Astrocyte (in vitro differentiated cells and primary cell): ENCODE measurements around the gene PRR12. TPM values are rescaled to one million over a fixed set of nuclear protein-coding genes. Genes with fewer than 3 reads are reported as not detected.
A peak's percentile ranks its signal among the peaks of the same experiment; 100 is the strongest.

Source experiments
- DNase-seq: peaks from one replicate; pipeline ENCODE4 v3.0.0-alpha.2; 2010; ENCODE audit warnings: low read depth
- FAIRE-seq: peaks from 2 replicates; lab custom pipeline; 2011; peaks lifted over from hg19 to GRCh38; lab: Jason Lieb, UNC
- H2AFZ ChIP-seq: 2 replicates; pipeline ENCODE4 v1.6.0; 2012; ENCODE audit warnings: low read depth, low read length, inconsistent platforms
- H3K27ac ChIP-seq: 2 replicates; pipeline ENCODE4 v1.5.1; 2011; ENCODE audit warnings: low read depth, low read length, inconsistent platforms
- H3K27me3 ChIP-seq: 2 replicates; pipeline ENCODE4 v1.6.0; 2011; ENCODE audit warnings: low read length, inconsistent platforms; ENCODE audit not compliant: insufficient read depth
- H3K36me3 ChIP-seq: 2 replicates; pipeline ENCODE4 v1.5.1; 2011; ENCODE audit warnings: low read length, inconsistent platforms; ENCODE audit not compliant: insufficient read depth
- H3K4me1 ChIP-seq: 2 replicates; pipeline ENCODE4 v1.5.1; 2011; ENCODE audit warnings: low read length, inconsistent platforms; ENCODE audit not compliant: insufficient read depth
- H3K4me2 ChIP-seq: 2 replicates; pipeline ENCODE4 v1.6.0; 2012; ENCODE audit warnings: low read length, inconsistent platforms
- H3K4me3 ChIP-seq: 2 replicates; pipeline ENCODE4 v1.5.1; 2011; ENCODE audit warnings: low read depth, mild to moderate bottlenecking, low read length, inconsistent platforms; ENCODE audit not compliant: insufficient read depth
- H3K79me2 ChIP-seq: 2 replicates; pipeline ENCODE4 v1.6.0; 2012; ENCODE audit warnings: mild to moderate bottlenecking, low read length, inconsistent platforms; ENCODE audit not compliant: insufficient read depth
- H3K9ac ChIP-seq: 2 replicates; pipeline ENCODE4 v1.6.0; 2012; ENCODE audit warnings: mild to moderate bottlenecking, low read length, inconsistent platforms
- H3K9me3 ChIP-seq: 2 replicates; pipeline ENCODE4 v1.5.1; 2012; ENCODE audit warnings: low read depth, mild to moderate bottlenecking, low read length, inconsistent platforms; ENCODE audit not compliant: insufficient read depth
- H4K20me1 ChIP-seq: 2 replicates; pipeline ENCODE4 v1.6.0; 2012; ENCODE audit warnings: low read length, inconsistent platforms; ENCODE audit not compliant: insufficient read depth
- H3K27ac Mint-ChIP-seq: one replicate; pipeline ENCODE4 v1.8.0; 2021; ENCODE audit warnings: mild to moderate bottlenecking, mixed read lengths; ENCODE audit not compliant: unreplicated experiment
- H3K27me3 Mint-ChIP-seq: one replicate; pipeline ENCODE4 v1.8.0; 2021; ENCODE audit warnings: low read depth, mixed read lengths; ENCODE audit not compliant: unreplicated experiment
- H3K36me3 Mint-ChIP-seq: one replicate; pipeline ENCODE4 v1.8.0; 2021; ENCODE audit warnings: low read depth, mixed read lengths; ENCODE audit not compliant: unreplicated experiment
- H3K4me1 Mint-ChIP-seq: one replicate; pipeline ENCODE4 v1.8.0; 2021; ENCODE audit warnings: low read depth, mixed read lengths; ENCODE audit not compliant: unreplicated experiment
- H3K4me3 Mint-ChIP-seq: one replicate; pipeline ENCODE4 v1.8.0; 2021; ENCODE audit warnings: mild to moderate bottlenecking, moderate library complexity, mixed read lengths; ENCODE audit not compliant: unreplicated experiment
- H3K9me3 Mint-ChIP-seq: one replicate; pipeline ENCODE4 v1.8.0; 2021; ENCODE audit warnings: mild to moderate bottlenecking, mixed read lengths; ENCODE audit not compliant: unreplicated experiment
- CTCF ChIP-seq: IDR thresholded peaks from 2 replicates; pipeline ENCODE4 v1.5.1; 2011; ENCODE audit warnings: low read depth, mild to moderate bottlenecking, inconsistent platforms, low read length, moderate library complexity; ENCODE audit not compliant: insufficient read depth
- EZH2 ChIP-seq: IDR thresholded peaks from 2 replicates; pipeline ENCODE4 v1.6.1; 2012; ENCODE audit warnings: mild to moderate bottlenecking, low read length, inconsistent platforms; ENCODE audit not compliant: insufficient read depth
- total RNA-seq: library from RNA; stranded (reverse); gene quantifications from 2 replicates; pipeline ENCODE4 v1.2.1, GENCODE V29; 2021

The PRR12 gene
- total RNA-seq, 1 donor from 2014 or later, result 29.7 TPM

- Histone ChIP-seq H3K4me3 (no peak overlapping the region), H2AFZ (no peak overlapping the region), H3K36me3 (peaks cover 11% of the 10 kb centered on the region), H3K27me3 (no peaks in the 10 kb centered on the region), H3K9ac (peak overlapping the region; percentile 5), H3K79me2 (no peaks in the 10 kb centered on the region), H3K4me2 (no peak overlapping the region), H4K20me1 (peaks cover 4% of the 10 kb centered on the region), H3K9me3 (no peaks in the 10 kb centered on the region), H3K4me1 (peaks cover 12% of the 10 kb centered on the region), H3K27ac (peak overlapping the region; percentile 23)
- H3K27ac Mint-ChIP-seq, result peak overlapping the region; percentile 55
- no peaks in the 10 kb centered on the region for H3K27me3 Mint-ChIP-seq
- peak overlapping the region; percentile 29 for H3K4me3 Mint-ChIP-seq
- H3K4me1 Mint-ChIP-seq, result peaks cover 5% of the 10 kb centered on the region
- TF ChIP-seq EZH2, result no peak
- no peak for TF ChIP-seq CTCF
- peaks cover 15% of the 10 kb centered on the region for H3K36me3 Mint-ChIP-seq
- DNase-seq (peak; percentile 71), FAIRE-seq (peak; percentile 55)
- no peaks in the 10 kb centered on the region for H3K9me3 Mint-ChIP-seq
These were observed 37.3 kb upstream of the PRR12 start for GRCh38 chr19:49553451-49554271.

GRCh38 chr19:49554701-49555181 lies 36.2 kb upstream of the PRR12 start:
- Mint-ChIP-seq H3K9me3 (no peaks in the 10 kb centered on the region), H3K27me3 (no peaks in the 10 kb centered on the region), H3K27ac (peak overlapping the region; percentile 69), H3K4me1 (peaks cover 5% of the 10 kb centered on the region), H3K36me3 (peaks cover 22% of the 10 kb centered on the region), H3K4me3 (no peak overlapping the region)
- FAIRE-seq, result no peak
- peaks cover 12% of the 10 kb centered on the region for H4K20me1 ChIP-seq
- no peak overlapping the region for H3K4me3 ChIP-seq
- H3K4me2 ChIP-seq, result no peak overlapping the region
- H3K9ac ChIP-seq, result no peak overlapping the region
- H3K4me1 ChIP-seq, result peaks cover 12% of the 10 kb centered on the region
- no peak for DNase-seq
- H3K79me2 ChIP-seq, result no peaks in the 10 kb centered on the region
- no peaks in the 10 kb centered on the region for H3K9me3 ChIP-seq
- H3K36me3 ChIP-seq, result peaks cover 14% of the 10 kb centered on the region
- TF ChIP-seq CTCF, result no peak
- TF ChIP-seq EZH2, result no peak
- H2AFZ ChIP-seq, result no peak overlapping the region
- no peaks in the 10 kb centered on the region for H3K27me3 ChIP-seq
- no peak overlapping the region for H3K27ac ChIP-seq
